Measurements from ENCODE around the gene RPP21.

- TF ChIP-seq CTCF (conservative IDR thresholded peaks at IDR 0.05 in 1 of 2, IDR thresholded peaks at IDR 0.05 in 1 of 2; ENCODE audit: low read depth in 1 of 2, low read length in 2 of 2) (no peak), EZH2 (IDR thresholded peaks at IDR 0.05; ENCODE audit: low read length, missing control alignments) (no peak)
Measured at GRCh38 chr6:30312676-30313321, 32.2 kb upstream of the RPP21 start.

All from fibroblast of lung (primary cell).